MCF 10A (cell line): ENCODE data around the gene KIZ. TPM values are rescaled to one million over a fixed set of nuclear protein-coding genes. Genes with fewer than 3 reads are reported as not detected.

Source experiments
- BruUV-seq: library from RNA; stranded (reverse); fragments of 400-500 nt; replicated peaks from 2 replicates; lab custom pipeline; 2021; lab: Mats Ljungman, UMichigan
- CTCF ChIA-PET: fragments of 300-600 bp; sonication (Branson Sonifier 250); formaldehyde crosslinking; extraction: SDS; loops from one replicate; lab custom pipeline; 2021; ENCODE audit warnings: antibody characterized with exemption, inconsistent platforms; lab: Yijun Ruan, JAX
- POLR2A ChIA-PET: fragments of 300-600, 350-650 bp; sonication (Branson Sonifier 250); formaldehyde crosslinking; extraction: SDS; loops from one replicate; lab custom pipeline; 2020; ENCODE audit warnings: antibody characterized with exemption, inconsistent platforms; lab: Yijun Ruan, JAX
- DNase-seq: peaks from one replicate; pipeline ENCODE4 v3.0.0-alpha.2; 2018; ENCODE audit not compliant: unreplicated experiment
- H3K27ac Mint-ChIP-seq: one replicate; pipeline ENCODE4 v1.8.0; 2022; ENCODE audit warnings: mild to moderate bottlenecking, low read depth, mixed read lengths; ENCODE audit not compliant: unreplicated experiment
- H3K27me3 Mint-ChIP-seq: one replicate; pipeline ENCODE4 v1.8.0; 2022; ENCODE audit warnings: mixed read lengths; ENCODE audit not compliant: insufficient read depth, unreplicated experiment
- H3K36me3 Mint-ChIP-seq: one replicate; pipeline ENCODE4 v1.8.0; 2022; ENCODE audit warnings: mild to moderate bottlenecking, moderate library complexity, mixed read lengths; ENCODE audit not compliant: insufficient read depth, unreplicated experiment
- H3K4me1 Mint-ChIP-seq: one replicate; pipeline ENCODE4 v1.8.0; 2022; ENCODE audit warnings: mixed read lengths; ENCODE audit not compliant: insufficient read depth, unreplicated experiment
- H3K4me3 Mint-ChIP-seq: one replicate; pipeline ENCODE4 v1.8.0; 2022; ENCODE audit warnings: mild to moderate bottlenecking, moderate library complexity, mixed read lengths; ENCODE audit not compliant: unreplicated experiment
- H3K9me3 Mint-ChIP-seq: one replicate; pipeline ENCODE4 v1.8.0; 2022; ENCODE audit warnings: mixed read lengths; ENCODE audit not compliant: unreplicated experiment
- CTCF ChIP-seq: fragments of 200-600 bp; IDR thresholded peaks from one replicate; pipeline ENCODE4 v1.8.0; 2022; ENCODE audit warnings: antibody characterized with exemption, mild to moderate bottlenecking; ENCODE audit not compliant: unreplicated experiment
- intact Hi-C: fragments of 100-400 bp; cut with micrococcal nuclease; formaldehyde crosslinking; loops from 2 replicates; pipeline ENCODE4 v1.14.1; 2022
- total RNA-seq: library from RNA; stranded (reverse); gene quantifications from 2 replicates; pipeline ENCODE4 v1.2.3, GENCODE V29; 2022

Gene KIZ
- total RNA-seq, 1 experiment from 2014 or later = 56.1 TPM

DNA sequence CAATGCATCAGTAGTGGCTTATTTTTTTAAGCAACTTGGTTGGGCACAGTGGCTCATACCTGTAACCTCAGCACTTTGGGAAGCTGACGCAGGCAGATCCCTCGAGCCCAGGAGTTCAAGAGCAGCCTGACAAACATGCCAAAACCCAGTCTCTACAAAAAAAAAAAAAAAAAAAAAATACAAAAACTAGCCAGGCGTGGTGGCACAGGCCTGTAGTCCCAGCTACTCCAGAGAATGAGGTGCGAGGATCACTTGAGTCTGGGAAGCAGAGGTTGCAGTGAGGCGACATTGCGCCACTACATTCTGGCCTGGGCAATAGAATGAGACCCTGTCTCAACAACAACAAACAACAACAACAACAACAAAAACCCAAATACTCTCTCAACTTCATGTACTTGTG lies 132.5 kb downstream of the KIZ start:
- CTCF ChIA-PET = interaction anchor here (0.7 kb wide), 1 partner anchor 400 kb away, joined by 3 read pairs; no protein-coding TSS in a partner anchor
- BruUV-seq = no TSS peak
- H3K27ac Mint-ChIP-seq = no peak overlapping the region
- H3K36me3 Mint-ChIP-seq = no peaks in the 10 kb centered on the region
- no peaks in the 10 kb centered on the region for H3K27me3 Mint-ChIP-seq
- DNase-seq = no peak
- TF ChIP-seq CTCF = no peak
- no peaks in the 10 kb centered on the region for H3K9me3 Mint-ChIP-seq
- POLR2A ChIA-PET = interaction anchor here (1.0 kb wide), 1 partner anchor 44 kb away, joined by 3 read pairs; the partner anchor contains the start of gene XRN2
- intact Hi-C loops = no loop called here
- H3K4me1 Mint-ChIP-seq = no peaks in the 10 kb centered on the region
- H3K4me3 Mint-ChIP-seq = no peak overlapping the region

GRCh38 chr20:21259346-21259745 lies 133.5 kb downstream of the KIZ start:
- no peak for DNase-seq
- TF ChIP-seq CTCF = no peak
- Mint-ChIP-seq H3K4me3 (no peak overlapping the region), H3K4me1 (no peaks in the 10 kb centered on the region), H3K27me3 (no peaks in the 10 kb centered on the region), H3K9me3 (no peaks in the 10 kb centered on the region), H3K27ac (no peak overlapping the region), H3K36me3 (no peaks in the 10 kb centered on the region)
- CTCF ChIA-PET = no interaction called here
- intact Hi-C loops = no loop called here
- POLR2A ChIA-PET = no interaction called here
- BruUV-seq = no TSS peak

DNA sequence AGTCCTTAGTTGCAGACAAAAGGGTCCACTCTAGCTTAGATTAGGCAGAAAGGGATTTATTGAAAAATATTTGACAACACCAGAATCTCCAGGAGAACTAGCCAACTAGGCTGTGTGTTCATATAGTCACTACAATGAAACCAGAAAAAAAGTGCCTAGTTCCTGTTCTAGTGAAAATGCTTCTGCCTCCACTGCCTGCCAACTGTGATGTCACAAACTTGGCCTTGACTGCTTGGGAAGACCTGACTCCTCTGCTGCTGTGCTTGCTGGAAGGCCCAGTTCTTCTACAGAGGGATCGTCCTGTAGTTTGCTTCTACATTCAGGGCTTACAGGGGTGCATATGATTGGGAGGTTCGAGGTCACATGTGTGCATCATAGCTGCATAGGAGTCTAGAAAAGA lies 136.9 kb downstream of the KIZ start:
- no peak overlapping the region for H3K27ac Mint-ChIP-seq
- ChIA-PET CTCF (interaction anchor here (0.6 to 4.0 kb wide), 5 partner anchors 16 to 438 kb away, joined by 3 to 14 read pairs (median 3); no protein-coding TSS in a partner anchor), POLR2A (interaction anchor here (1.0 kb wide), 1 partner anchor 13 kb away, joined by 3 read pairs; no protein-coding TSS in a partner anchor)
- H3K27me3 Mint-ChIP-seq = no peaks in the 10 kb centered on the region
- peak; percentile 49 for DNase-seq
- no peak for TF ChIP-seq CTCF
- H3K36me3 Mint-ChIP-seq = no peaks in the 10 kb centered on the region
- no TSS peak for BruUV-seq
- intact Hi-C loops = no loop called here
- H3K4me3 Mint-ChIP-seq = no peak overlapping the region
- H3K9me3 Mint-ChIP-seq = peaks cover 6% of the 10 kb centered on the region
- H3K4me1 Mint-ChIP-seq = no peaks in the 10 kb centered on the region

DNA sequence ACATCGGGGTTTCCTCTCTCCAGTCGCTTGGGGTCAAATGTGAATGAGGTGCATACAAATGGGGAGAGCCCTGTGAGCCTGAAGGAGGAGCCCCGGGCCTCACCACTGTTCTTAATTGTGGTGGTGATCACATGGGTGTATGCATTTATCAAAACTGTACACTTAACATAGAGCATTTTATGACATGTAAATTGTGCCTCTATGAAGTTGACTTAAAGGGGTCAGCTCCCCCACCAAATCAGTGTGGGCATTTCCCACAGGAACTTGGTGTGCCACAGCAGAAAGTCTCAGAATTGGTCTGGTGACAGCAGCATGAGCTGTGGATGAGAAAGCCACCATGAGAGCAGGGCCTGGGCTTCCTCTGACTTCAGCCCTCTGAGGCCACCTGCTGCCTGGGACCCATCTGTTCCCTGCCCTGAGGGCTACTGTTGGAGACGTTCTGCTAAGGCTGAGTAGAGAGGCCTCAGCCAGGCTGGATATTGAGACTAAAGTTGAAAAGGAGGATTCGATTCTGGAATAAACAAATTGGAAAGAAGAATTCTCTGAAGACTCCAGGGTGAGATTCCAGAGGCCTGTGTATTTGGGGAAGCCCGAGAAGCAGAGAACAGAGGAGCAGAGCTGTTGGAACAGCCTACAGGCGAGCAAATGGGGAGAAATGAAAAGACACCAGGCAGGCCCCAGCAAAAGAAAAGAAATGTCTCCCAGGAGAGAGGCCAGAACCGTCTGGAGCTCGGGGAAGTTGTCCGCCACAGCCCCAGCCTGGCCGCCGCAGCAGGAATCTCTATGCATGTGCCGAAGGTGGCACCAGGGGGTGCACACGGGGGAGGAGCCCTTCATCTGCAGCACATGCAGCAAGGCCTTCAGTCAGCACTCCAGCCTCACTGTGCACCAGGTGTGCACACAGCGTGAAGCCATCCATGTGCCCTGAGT lies 139.6 kb downstream of the KIZ start:
- no peak for TF ChIP-seq CTCF
- Mint-ChIP-seq H3K4me1 (no peaks in the 10 kb centered on the region), H3K4me3 (no peak overlapping the region), H3K27ac (no peak overlapping the region), H3K27me3 (no peaks in the 10 kb centered on the region), H3K9me3 (peaks cover 7% of the 10 kb centered on the region), H3K36me3 (no peaks in the 10 kb centered on the region)
- DNase-seq = no peak
- POLR2A ChIA-PET = interaction anchor here (0.6 kb wide), 1 partner anchor 11 kb away, joined by 4 read pairs; no protein-coding TSS in a partner anchor
- CTCF ChIA-PET = interaction anchor here (0.6 to 4.0 kb wide), 5 partner anchors 21 to 405 kb away, joined by 3 to 14 read pairs (median 4); no protein-coding TSS in a partner anchor
- intact Hi-C loops = no loop called here
- no TSS peak for BruUV-seq
